ENCODE results near the gene CACNA2D2. TPM values are rescaled to one million over a fixed set of nuclear protein-coding genes. Genes with fewer than 3 reads are reported as not detected.

Gene CACNA2D2
- total and polyA plus RNA-seq, 2 of the 4 experiments (the other 2 are of a cell fraction), result 0.15 TPM; not detected in 1

DNA sequence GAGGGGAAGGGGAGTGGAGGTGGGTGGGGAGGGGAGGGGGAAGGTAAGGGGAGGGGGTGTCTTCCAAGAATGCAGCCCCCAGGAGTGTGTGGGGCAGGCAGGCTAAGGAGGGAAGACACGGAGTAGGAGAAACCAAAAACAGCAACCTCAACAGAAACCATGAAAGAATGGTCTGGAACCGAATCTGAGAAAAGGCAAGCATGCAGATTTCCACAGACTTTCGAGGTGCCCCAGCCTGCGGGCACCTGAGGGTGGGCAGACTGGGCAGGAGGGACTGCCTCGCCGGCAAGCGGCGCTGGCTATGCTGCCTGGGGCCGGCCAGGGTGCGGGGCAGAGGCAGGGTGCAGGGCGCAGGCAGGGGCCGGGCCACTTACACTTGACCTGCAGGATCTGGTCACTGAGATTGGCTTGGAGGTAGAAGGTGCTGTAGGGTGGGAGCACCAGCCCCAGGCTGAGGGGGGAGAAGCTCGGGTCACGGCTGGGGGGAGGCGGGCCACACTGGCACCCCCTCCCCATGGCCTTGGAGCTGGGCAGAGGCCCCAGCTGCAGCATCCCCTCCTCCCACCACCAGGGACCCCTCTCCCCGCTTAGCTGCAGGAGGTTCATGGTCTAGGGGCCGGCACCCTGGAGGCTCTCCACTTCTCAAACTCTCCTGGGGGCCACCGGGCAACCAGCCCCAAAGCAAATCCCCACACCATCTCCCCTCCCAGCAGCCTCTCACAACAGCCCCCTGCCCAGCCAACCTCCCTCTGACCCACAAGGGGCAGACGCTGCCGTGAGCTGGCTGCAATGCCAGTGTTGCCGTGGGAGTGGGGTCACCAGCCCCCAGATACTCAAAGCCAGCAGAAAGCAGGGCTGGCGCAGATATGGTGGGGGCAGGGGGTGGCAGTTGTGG lies 128.8 kb downstream of the CACNA2D2 start:
- no peaks in the 10 kb centered on the region for H3K4me1 ChIP-seq (ENCODE audit: control insufficient read depth, insufficient read depth, low read length)
- no peaks in the 10 kb centered on the region for H3K9me3 ChIP-seq (ENCODE audit: control insufficient read depth, insufficient read depth, low read length)
- no peak for TF ChIP-seq RCOR1 (IDR thresholded peaks at IDR 0.05; ENCODE audit: insufficient replicate concordance, low read length)
- no peak for TF ChIP-seq NFE2L2 (IDR thresholded peaks at IDR 0.05; ENCODE audit: low read depth, low read length)
- TF ChIP-seq RAD21 (IDR thresholded peaks at IDR 0.05; ENCODE audit: low read length), result no peak
- TF ChIP-seq MXI1 (IDR thresholded peaks at IDR 0.05; ENCODE audit: borderline replicate concordance, low read depth, low read length), result no peak
- no peak for TF ChIP-seq CHD1 (IDR thresholded peaks at IDR 0.05; ENCODE audit: low read depth, low read length)
- no peak for TF ChIP-seq POLR2A (IDR thresholded peaks at IDR 0.05; ENCODE audit: low read depth, low read length)
- TF ChIP-seq CTCF (conservative IDR thresholded peaks at IDR 0.05; ENCODE audit: low read depth, low read length), result no peak
- no peak for TF ChIP-seq CEBPB (IDR thresholded peaks at IDR 0.05; ENCODE audit: low read depth, low read length)
- no peak for TF ChIP-seq FOS (IDR thresholded peaks at IDR 0.05; ENCODE audit: low read depth, low read length)
- no peak for TF ChIP-seq MAZ (IDR thresholded peaks at IDR 0.05; ENCODE audit: borderline replicate concordance, low read depth, low read length)
- TF ChIP-seq ELK1 (IDR thresholded peaks at IDR 0.05; ENCODE audit: borderline replicate concordance, low read depth, low read length), result no peak
- ChIA-PET CTCF (no interaction called here), POLR2A (ENCODE audit: unreplicated experiment) (no interaction called here)
- no peak for DNase-seq
- no peaks in the 10 kb centered on the region for H3K79me1 ChIP-seq (ENCODE audit: low read depth in 1 of 2, low read length in 2 of 2)
- H3K4me2 ChIP-seq (ENCODE audit: low read depth, low read length), result no peak overlapping the region
- H3K27me3 ChIP-seq (ENCODE audit: control insufficient read depth, insufficient read depth, low read length), result peaks cover 42% of the 10 kb centered on the region
- H3K56ac ChIP-seq (ENCODE audit: extremely low read depth, insufficient read depth, low read length), result no peak overlapping the region
- H4K20me1 ChIP-seq (ENCODE audit: insufficient read depth, low read length), result no peaks in the 10 kb centered on the region
- H3K14ac ChIP-seq (replicated peaks; ENCODE audit: low read depth, low read length), result no peak overlapping the region
- BruUV-seq (replicated peaks), result no TSS peak
- no peaks in the 10 kb centered on the region for H3K9me1 ChIP-seq (ENCODE audit: insufficient read depth, low read length)
- no peak overlapping the region for H2AK5ac ChIP-seq (ENCODE audit: low read depth, low read length)
- no peak overlapping the region for H4K91ac ChIP-seq (ENCODE audit: insufficient read depth, low read depth, low read length)
- in situ Hi-C loops (cut with MboI; ENCODE audit: low sequenced_read_pairs) (no loop called here), intact Hi-C loops (cut with micrococcal nuclease) (no loop called here), dilution Hi-C loops (cut with HindIII; ENCODE audit: low sequenced_read_pairs, unreplicated experiment) (no loop called here)
- no peak overlapping the region for H4K8ac ChIP-seq (ENCODE audit: low read depth in 2 of 2, low read length in 2 of 2)
- ATAC-seq (ENCODE audit: low read depth), result no peak
- no peak overlapping the region for H3K9ac ChIP-seq (ENCODE audit: low read depth, low read length)
- WGBS, 2 experiments (ENCODE audit: extremely low coverage in 2 of 2, insufficient read length in 1 of 2), result 56% methylated on average over 4 of the region's 22 CpGs; no CpG with 5 or more reads in 1 of the 2 experiments
- H2BK120ac ChIP-seq (ENCODE audit: low read depth, low read length), result no peak overlapping the region
- no peak overlapping the region for H2BK20ac ChIP-seq (ENCODE audit: low read depth, low read length)
- no peak overlapping the region for H4K5ac ChIP-seq (ENCODE audit: low read depth, low read length)
- no peak overlapping the region for H3K23ac ChIP-seq (ENCODE audit: low read depth, low read length)
- no peaks in the 10 kb centered on the region for H3K36me3 ChIP-seq (ENCODE audit: control insufficient read depth, insufficient read depth, low read length)
- H3K18ac ChIP-seq (ENCODE audit: low read depth, low read length), result no peak overlapping the region
- H2AFZ ChIP-seq (replicated peaks; ENCODE audit: low read length, poor library complexity), result no peak overlapping the region
- no peak overlapping the region for H2BK5ac ChIP-seq (ENCODE audit: low read depth, low read length, poor library complexity, severe bottlenecking)
- H3K27ac ChIP-seq (ENCODE audit: insufficient read depth, low read length), result no peak overlapping the region
- H2BK15ac ChIP-seq (ENCODE audit: low read depth, low read length), result no peak overlapping the region
- no peak overlapping the region for H3K4me3 ChIP-seq (ENCODE audit: insufficient read depth, low read depth, low read length)
- H3K4ac ChIP-seq (ENCODE audit: low read depth, low read length), result no peak overlapping the region
- no peak overlapping the region for H2AK9ac ChIP-seq (replicated peaks; ENCODE audit: low read depth, low read length, poor library complexity)
